Measurements from ENCODE around the gene NPHP4.

The NPHP4 gene

DNA sequence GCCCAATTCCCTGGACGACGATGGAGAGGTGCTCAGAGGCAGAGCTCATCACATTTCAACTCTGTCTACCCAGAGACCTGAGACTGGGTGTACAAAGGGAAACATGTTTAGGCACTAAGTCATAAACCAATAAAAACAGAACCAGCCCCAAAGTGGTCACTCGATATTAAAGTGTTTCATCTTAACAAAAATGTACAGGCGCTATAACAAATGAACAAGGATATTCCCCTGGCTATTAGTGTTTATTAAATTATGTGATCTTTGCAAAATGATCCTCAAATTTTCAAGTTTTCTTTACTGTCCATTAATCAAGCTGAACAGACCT lies 43.6 kb downstream of the NPHP4 start:
- DNase-seq: no peak

DNA sequence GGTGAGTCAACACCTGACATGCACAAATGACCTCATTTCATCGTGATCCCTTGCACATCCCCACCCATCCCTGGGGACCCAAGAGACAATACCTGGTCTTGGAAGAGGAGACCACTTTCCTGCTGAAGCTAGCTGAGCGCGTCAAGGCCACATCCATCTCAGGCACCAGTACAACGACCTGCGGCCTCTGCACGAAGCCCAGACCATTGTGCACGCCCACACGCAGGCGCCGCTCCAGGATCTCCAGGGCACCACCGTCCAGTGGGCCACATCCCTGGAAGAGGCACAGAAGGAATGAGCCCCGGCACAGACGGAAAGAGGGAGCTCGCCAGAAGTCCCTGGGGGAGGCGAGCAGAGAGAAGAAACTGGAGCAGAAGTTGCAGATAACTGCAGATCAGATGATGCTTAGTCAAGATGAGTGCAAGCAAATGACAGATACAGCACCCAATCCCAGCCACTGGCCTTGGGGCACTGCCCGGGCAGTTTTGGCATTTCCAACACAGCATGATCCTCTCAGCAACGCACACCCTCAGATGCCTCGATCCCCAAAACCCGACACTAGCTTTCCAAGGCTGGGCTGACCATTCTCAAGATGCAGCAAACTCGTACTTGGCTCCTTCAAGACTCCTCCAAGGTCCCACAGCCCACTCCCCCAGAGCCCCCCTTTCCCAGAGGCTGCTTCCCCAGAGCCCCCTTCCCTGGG lies 44.1 kb downstream of the NPHP4 start:
- no peak for DNase-seq

DNA sequence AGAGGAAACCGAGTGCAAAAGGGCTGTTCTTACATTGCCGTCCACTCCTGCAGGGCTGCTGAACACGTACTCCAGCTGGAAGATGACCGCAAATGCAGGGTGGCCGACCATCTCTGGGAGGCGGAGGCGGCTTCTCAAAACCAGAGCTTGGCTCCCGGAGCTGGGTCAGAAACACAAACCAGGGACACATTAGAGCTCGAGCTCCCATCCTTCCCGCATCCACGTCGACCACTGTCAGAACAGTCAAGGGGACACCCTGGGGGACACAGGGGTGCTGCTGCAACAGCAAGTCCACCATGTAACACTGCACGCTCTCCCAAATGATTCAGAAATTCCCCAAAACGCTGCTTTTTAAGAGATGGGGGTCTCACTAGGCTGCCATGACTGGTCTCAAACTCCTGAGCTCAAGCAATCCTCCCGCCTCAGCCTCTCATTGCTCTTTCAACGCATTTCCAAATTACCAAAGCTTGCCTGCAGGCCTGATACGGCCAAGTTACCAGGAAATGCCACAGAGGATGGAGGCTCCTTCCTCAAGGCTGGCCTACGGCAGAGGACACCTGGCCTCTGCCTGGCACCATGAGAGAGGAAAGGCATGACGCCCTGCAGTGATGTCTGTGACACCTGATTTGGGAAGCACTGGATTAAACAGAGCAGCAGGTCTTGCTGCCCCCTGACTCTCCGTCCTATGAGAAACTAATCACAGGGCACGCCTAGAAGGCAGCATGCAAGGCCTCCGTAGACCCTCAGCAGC lies 45.0 kb downstream of the NPHP4 start:
- DNase-seq: no peak

DNA sequence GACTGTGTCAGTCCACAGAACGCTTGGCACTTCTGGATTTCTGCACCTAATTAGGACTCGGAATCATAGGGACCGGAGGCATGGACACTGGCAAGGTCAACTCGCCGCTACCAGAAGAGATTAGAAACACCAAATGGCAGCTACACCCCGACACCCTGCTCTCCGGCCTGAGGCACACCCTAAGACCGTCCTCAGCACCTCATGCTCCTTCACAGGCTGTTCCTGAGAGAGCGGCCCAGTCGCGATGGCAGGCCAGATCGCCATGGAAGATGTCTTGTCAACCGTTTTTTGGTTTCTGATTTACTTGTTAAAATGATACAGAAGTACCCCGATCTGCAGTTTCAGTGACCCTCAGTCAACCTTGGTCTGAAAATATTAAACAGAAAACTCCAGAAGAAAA lies 46.8 kb downstream of the NPHP4 start:
- DNase-seq: no peak

DNA sequence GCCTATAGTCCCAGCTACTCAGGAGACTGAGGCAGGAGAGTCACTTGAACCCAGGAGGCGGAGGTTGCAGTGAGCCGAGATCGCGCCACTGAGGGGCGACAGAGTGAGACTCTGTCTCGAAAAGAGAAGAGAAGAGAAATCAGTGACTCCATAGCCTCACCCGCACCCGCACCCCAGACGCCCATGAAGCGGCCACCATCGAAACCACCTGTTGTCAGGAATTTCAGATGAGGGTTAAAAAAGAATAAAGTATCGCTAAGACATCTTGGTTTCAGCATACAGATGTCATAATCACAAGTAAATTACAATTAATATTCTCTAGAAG lies 47.4 kb downstream of the NPHP4 start:
- no peak for DNase-seq

DNA sequence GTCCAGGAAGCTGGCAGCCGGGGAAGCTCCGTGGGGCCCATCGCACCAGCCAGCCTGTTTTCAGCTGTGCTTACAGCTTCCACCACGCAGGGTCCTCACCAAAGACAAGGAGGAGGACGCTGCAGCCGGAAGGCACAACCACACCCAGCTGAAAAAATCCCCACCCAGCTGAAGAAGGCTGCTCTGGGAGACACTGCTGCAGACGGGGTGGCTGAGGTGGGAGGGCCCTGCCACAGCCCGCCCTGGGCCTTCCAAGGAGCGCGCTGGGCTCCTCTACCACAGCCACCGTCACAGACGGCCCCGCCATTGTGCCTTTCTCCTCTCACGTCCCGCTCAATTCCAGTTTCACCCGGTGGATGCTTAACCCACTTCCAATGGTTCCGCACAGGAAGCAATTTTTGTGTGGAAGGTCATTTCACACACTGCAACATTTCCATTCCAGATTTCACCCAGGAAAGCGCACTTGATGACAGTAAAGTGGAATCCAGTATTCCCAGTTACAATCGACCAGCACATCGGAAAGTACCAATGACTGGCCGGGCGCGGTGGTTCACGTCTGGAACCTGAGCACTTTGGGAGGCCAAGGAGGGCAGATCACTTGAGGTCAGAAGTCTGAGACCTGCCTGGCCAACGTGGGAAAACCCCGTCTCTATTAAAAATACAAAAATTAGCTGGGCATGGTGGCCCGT lies 47.9 kb downstream of the NPHP4 start:
- no peak for DNase-seq

DNA sequence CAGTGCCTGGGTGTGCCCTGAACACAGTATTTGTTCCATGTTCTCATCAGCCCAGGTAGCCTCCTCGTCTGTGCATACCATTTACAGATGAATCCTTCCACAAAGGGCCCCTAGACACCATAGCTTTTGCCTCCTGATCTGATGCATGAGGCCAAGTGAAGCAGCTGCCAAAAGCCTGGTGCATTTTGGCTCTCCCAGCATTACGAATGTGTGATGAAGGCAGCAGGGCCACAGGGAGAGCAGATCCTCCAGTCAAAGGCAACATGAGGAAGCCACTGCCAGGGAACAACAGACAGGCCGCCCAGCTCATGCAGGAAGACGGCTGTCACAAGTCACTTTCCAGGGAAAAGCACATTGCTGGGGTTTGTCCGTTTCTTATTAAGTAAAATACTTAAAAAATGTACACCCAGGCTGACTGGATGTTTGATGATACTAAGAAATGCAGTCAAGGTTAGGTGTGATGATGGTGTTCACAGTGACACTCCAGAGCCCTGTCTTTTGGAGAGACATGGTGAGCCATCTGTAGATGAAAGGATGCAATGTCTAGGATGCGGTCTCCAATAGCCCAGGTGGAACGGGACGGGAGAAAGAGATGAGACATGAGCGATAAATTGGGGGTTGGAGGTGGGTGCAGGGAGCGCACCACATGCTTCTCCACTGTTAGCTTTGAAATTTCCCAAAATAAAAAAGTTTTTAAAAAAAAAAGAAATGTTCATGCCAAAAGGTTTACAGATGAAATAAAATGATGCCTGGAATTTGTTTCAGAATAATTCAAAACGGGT lies 48.7 kb downstream of the NPHP4 start:
- DNase-seq: no peak

DNA sequence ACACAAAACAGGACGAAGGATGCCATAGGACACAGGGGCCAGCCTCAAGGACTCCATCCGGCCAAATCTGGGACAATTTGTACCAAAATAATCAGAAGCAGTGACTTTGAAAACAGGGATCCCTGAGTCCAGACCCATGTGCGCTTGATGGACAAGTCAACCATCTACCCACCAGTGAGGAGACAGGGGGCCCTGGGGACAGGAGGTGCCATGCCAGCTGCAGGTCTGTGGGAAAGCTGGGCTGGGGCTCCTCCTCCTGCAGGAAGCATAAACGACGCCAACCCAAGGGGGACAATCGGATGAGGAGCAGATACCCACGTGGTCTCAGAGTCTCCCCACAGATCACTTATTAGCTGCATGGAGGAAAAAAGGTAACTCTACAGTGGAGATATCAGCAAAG lies 50.6 kb downstream of the NPHP4 start:
- no peak for DNase-seq

DNA sequence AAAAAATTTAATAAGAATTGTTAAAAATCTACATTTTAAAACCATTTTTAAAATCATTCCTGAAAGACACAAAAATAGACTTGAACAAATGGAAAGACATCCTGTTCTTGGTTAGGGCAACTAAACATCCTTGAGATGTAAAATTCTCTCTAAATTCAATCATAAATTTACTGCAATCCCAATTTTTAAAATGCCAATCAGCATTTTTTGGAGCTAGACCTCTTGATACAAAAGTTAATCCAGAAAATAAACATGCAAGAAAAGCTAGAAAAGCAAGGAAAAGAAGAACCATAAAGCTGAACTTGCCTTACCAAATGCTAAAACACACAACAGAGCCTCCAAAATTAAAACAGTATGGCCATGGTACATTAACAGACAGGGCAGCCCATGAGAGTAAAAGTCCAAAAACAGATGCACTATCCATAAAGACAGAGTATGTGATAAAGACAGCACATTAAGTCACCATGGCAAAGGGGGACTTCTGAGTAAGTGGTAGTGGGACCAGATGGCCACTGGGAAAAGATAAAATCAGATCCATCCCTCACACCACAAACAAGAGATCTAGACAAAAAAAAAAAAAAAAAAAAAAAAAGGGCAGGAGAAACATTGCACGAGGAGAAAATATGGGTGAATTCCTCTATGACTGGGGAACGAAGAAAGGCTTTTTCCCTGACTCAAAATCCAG lies 51.4 kb downstream of the NPHP4 start:
- no peak for DNase-seq

DNA sequence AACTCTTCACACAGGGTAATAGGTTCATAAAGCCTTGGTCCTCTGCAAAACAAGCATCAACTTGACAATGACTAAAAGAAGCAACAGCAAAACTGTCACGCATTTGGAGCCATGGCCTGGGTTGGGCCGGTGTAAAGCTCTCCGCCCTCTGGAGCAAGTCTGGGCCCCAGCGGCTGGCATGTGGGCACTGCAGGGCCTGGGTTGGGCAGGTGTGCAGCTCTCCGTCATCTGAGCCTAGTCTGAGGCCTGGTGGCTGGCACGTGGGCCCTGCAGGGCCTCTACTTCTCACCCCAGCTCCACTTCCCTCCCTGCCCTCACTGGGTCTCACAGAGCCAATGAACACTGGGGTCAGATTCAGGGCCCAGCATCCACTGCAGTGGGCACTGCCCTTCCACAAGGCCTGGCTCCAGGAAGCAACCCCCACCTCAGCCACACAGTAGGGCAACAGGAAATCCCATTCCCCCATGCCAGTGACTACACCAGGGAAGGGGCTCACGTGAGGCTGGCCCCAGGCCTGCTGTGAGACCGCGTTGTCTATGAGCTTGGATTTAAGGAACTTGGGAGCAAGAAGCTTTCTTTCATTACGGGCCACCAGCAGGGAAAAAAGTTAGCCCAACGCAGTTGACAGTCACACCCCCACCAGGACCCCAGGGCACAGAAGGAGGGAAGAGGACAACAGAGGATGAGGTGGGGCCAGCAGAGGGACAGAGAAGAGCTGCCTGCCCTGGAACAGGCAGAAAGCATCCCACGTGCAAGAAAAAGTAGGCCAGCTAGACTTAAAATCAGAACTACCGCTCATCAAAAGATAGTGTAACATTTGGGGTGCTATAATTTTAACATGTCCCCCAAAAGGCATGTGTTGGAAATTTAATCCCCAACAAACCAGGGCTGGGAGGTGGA lies 52.7 kb downstream of the NPHP4 start:
- DNase-seq: no peak

DNA sequence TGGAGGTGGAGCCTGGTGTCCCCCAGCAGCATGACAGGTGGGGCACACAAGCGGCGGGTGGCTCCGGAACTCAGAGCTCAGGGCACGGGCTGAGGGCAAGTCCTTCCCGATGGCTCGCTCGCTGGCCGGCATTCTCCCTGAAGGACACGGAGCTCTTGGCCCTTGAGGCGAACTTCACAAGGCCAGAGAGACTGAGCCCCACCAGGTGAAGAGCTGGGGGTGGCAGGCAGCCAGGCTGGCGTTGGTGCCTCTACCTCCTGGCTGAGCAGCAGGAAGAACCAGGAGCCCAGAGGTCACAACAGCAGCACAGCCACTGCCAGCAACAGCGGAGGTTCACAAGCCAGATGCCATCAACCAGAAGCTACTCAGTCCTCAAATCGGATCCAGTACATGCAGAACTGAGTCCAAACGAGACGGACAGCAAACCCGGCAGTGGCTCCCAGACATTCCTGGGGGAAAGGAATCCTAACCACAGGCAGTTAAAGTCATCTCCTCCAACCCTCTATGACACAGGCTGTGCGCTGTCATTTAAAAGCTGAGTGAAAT lies 54.1 kb downstream of the NPHP4 start:
- DNase-seq: no peak

DNA sequence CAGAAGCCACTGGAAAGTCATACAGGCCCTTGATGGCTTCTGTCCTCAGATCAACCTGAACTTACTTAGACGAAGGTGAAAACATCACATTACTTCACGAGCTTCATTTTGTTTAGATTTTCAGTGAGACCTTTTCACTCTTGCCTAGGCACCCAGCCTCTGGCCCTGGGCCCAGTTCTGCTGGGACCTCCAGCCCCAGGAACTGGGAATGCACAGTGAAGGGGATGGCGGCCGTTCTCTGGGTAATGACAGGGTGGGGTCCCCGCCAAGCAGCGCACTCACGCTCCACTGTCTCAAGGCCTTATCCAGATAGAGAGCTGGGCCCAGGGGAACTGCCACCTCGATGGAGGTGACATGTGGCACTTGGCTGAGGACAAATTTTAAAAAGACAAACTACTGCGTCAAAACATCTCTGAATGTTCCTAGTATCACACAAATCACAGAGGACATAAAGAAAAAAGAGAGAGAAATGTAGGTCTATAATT lies 54.8 kb downstream of the NPHP4 start:
- no peak for DNase-seq

DNA sequence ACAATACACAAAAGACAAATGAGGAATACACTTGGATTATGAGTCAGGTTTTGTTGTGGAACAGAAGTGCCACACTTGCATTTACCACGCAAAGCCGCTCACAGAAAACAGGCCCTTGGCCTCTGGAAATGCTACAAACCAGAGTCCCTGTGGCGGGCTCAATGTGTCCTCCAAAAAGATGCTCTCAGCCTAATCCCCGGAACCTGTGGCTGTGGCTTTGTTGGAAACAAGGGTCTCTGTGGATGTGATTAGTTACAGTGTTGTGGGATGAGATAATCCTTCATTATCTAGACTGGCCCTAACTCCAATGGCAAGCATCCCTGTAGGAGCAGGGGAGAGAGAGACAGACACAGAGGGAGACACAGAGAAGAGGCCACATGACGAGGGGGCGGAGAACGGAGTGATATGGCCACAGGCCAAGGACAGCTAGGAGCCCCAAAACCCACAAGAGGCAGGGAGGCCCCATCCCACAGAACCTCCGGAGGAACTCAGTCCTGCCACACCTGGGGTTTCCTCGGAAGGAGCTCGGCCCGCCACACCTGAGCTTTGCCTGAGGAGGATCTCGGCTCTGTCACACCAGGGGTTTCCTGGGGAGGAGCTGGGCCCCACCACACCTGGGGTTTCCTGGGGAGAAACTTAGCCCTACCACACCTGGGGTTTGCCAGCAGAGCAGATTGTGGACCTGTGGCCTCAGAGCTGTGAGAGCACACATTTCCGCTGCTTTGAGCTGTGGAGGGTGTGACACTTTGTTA lies 55.4 kb downstream of the NPHP4 start:
- DNase-seq: no peak

DNA sequence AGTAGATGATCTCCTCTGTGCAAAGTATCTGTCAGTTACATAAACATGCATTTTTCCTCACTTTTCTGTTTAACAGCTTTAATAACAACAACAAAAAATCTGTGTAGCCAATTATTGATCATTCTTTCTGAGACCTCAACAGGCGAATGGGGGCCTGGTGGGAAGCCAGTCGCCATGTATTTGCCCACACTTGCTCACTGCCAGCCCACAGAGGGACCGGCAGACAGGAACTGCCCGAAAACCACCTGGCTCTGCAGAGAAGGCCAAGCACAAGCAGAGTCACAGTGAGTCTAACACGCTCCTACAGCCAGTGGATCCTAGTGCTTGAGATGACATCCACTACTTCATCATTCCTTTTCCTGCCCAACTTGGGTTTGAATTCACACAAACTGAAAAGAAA lies 56.1 kb downstream of the NPHP4 start:
- no peak for DNase-seq

DNA sequence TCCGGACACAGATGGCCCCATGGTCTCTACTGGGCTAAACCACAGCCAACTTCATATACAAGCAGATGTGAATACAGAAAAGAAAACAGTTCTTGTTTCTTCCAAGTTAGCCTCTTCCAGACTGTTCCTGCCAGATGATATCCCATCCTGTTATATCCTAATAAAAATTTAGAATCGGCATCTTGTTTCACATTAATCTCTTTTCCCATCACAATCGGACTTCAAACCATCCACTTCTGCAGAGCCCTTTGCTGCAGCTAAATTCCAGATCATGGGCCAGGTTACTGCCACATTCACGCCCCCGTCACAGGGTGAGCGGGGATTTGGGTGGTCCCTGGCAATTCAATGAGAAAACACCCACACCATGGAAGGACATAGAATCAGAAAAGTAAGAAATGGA lies 57.2 kb downstream of the NPHP4 start:
- no peak for DNase-seq

DNA sequence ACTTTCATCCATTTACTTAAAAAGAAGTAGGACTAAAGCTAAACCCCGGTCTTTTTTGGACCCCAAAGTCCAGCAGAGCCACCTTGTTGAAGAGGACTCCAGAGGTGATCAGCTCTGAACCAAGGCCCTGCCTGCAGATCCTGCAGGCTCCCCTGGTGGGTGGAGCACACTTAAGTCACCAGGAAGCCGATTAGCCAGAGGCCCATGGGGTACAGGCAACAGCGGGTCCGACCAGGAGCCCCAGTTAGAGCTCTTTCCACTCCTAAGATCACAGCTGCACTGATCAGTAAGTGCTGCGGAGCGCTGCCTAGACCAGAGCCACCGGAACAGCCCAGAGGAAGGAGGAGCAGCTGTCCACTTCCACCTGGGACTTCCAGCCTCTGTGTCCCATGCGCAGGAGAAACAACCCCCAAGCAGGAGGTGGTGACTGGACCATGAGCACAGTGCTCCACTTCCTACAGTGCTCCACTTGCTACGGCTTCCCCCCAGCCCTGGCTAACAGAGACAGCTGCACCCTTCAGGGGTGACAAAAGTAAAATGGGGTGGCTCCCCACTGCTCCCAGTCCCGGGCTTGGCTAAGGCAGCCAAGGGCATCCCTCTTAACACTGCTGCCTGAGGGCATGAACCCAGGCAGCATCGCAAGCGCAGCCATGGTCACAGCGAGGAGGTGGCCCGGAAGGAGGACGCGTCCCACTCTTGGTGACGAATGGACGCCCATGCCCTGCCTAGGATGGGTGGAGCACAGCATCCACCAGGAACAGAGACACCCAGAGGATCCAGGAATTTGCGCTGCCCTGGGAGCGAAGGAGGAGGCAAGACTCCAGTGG lies 58.0 kb downstream of the NPHP4 start:
- no peak for DNase-seq

DNA sequence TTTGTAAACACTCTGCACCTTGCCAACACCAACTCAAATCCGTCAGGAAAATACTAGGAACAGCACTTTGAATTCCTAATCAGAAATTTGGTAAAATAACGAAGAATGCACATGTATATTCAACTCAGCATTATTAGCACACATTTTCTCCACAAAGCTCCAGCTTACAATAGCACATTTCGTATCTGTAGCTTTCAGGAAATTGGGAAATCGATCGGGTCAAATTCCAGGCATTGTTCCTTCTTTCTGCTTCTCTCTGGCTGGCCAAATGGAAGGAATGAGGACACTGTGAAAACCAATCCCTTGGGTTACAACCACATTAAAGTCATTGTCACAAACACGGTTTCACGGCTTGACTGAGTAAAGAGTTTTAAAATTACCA lies 58.6 kb downstream of the NPHP4 start:
- no peak for DNase-seq

DNA sequence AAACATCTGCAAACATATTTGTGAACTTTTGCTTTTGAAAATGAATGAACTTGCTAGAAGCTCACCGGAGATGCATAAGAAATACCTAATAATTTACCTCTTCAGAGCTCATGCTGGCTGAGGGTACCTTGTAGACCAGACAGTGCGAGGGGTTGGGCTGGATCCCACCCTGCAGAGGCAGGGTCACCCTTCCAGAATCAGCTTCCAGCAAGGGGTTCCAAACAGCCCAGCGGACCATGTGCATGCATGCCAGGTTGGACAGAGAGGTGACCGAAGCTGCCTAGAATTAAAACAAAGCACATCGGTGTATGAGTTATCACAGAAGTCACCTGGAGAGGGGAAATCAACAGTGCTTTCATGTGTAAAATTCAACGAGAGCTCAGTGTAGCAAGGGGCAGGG lies 59.2 kb downstream of the NPHP4 start:
- no peak for DNase-seq

DNA sequence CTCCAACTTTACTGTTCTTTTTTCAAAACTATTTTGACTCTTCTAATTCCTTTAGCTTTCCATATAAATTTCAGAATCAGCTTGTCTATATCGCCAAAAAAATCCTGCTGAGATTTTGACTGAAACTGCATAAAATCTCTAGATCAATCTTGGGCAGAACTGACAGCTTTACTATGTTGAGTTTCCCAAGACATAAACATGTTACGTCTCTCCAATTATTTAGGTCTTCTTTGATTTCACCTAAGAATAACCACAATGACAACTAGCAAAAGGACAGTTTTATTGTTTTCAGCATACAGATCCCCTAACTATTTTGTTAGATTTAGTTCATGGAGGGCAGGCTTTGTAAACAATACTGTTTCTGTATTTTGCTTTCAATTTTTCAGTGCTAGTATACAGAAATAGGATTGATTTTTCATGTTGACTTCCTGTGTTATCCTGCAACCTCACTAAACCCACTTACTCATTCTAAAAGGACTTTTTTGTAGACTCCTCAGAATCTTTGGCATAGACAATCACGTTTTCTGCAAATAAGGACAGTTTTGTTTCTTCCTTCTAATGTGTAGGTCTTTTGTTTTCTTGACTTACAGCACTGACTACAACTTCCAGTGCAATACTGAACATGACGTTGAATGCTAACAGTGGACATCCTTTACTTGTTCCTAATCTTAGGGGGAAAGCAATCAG lies 63.4 kb downstream of the NPHP4 start:
- DNase-seq: no peak
